ENCODE measurements around the gene OXCT1. TPM values are rescaled to one million over a fixed set of nuclear protein-coding genes. Genes with fewer than 3 reads are reported as not detected.

Gene OXCT1
- total RNA-seq, 1 donor from 2014 or later, result 39.9 TPM

- H3K4me1 Mint-ChIP-seq, result no peaks in the 10 kb centered on the region
- H3F3A ChIP-seq (ENCODE audit: low read depth), result no peaks in the 10 kb centered on the region
- no peaks in the 10 kb centered on the region for H3K9me3 Mint-ChIP-seq
- no peak overlapping the region for H3K27ac ChIP-seq
- no peak overlapping the region for H3K27ac Mint-ChIP-seq
- H3K9ac ChIP-seq, result no peak overlapping the region
- H4K20me1 ChIP-seq (ENCODE audit: low read depth), result no peaks in the 10 kb centered on the region
- H3K27me3 ChIP-seq, result no peaks in the 10 kb centered on the region
- no peaks in the 10 kb centered on the region for H3K9me3 ChIP-seq (ENCODE audit: low read depth)
- H3K4me2 ChIP-seq, result no peak overlapping the region
- H2AFZ ChIP-seq (replicated peaks), result no peak overlapping the region
- H3K36me3 Mint-ChIP-seq, result peaks cover 6% of the 10 kb centered on the region
- no peak for DNase-seq (ENCODE audit: low spot score)
- no peak for TF ChIP-seq EZH2 (IDR thresholded peaks at IDR 0.05)
- TF ChIP-seq CTCF (IDR thresholded peaks at IDR 0.05), result no peak
- no peak for TF ChIP-seq EZH2phosphoT487 (IDR thresholded peaks at IDR 0.05)
- H3K4me3 Mint-ChIP-seq, result no peak overlapping the region
- no peak overlapping the region for H3K4me3 ChIP-seq
- no peaks in the 10 kb centered on the region for H3K36me3 ChIP-seq
- H3K79me2 ChIP-seq (ENCODE audit: low read depth), result no peaks in the 10 kb centered on the region
- no peaks in the 10 kb centered on the region for H3K4me1 ChIP-seq
- no peaks in the 10 kb centered on the region for H3K27me3 Mint-ChIP-seq (ENCODE audit: insufficient read depth, low read depth)
Observed at GRCh38 chr5:41763081-41763480, 107.1 kb downstream of the OXCT1 start.

GRCh38 chr5:41762426-41762825, 107.8 kb downstream of the OXCT1 start:
- H3K36me3 ChIP-seq, result no peaks in the 10 kb centered on the region
- no peak overlapping the region for H2AFZ ChIP-seq (replicated peaks)
- H3K27ac Mint-ChIP-seq, result no peak overlapping the region
- H3K4me3 Mint-ChIP-seq, result no peak overlapping the region
- peaks cover 2% of the 10 kb centered on the region for H3K4me1 ChIP-seq
- H3K36me3 Mint-ChIP-seq, result peaks cover 12% of the 10 kb centered on the region
- no peak overlapping the region for H3K4me2 ChIP-seq
- no peaks in the 10 kb centered on the region for H4K20me1 ChIP-seq (ENCODE audit: low read depth)
- no peaks in the 10 kb centered on the region for H3K27me3 Mint-ChIP-seq (ENCODE audit: insufficient read depth, low read depth)
- H3F3A ChIP-seq (ENCODE audit: low read depth), result no peaks in the 10 kb centered on the region
- no peak overlapping the region for H3K9ac ChIP-seq
- H3K4me3 ChIP-seq, result no peak overlapping the region
- DNase-seq (ENCODE audit: low spot score), result no peak
- H3K4me1 Mint-ChIP-seq, result no peaks in the 10 kb centered on the region
- H3K9me3 Mint-ChIP-seq, result no peaks in the 10 kb centered on the region
- H3K27me3 ChIP-seq, result no peaks in the 10 kb centered on the region
- H3K79me2 ChIP-seq (ENCODE audit: low read depth), result no peaks in the 10 kb centered on the region
- H3K27ac ChIP-seq, result no peak overlapping the region
- TF ChIP-seq EZH2phosphoT487 (IDR thresholded peaks at IDR 0.05), result no peak
- no peak for TF ChIP-seq CTCF (IDR thresholded peaks at IDR 0.05)
- no peak for TF ChIP-seq EZH2 (IDR thresholded peaks at IDR 0.05)
- H3K9me3 ChIP-seq (ENCODE audit: low read depth), result no peaks in the 10 kb centered on the region

GRCh38 chr5:41761663-41762062, 108.6 kb downstream of the OXCT1 start:
- H3K4me1 ChIP-seq, result peaks cover 9% of the 10 kb centered on the region
- no peaks in the 10 kb centered on the region for H3F3A ChIP-seq (ENCODE audit: low read depth)
- no peaks in the 10 kb centered on the region for H3K9me3 Mint-ChIP-seq
- H3K27ac Mint-ChIP-seq, result no peak overlapping the region
- H4K20me1 ChIP-seq (ENCODE audit: low read depth), result no peaks in the 10 kb centered on the region
- no peaks in the 10 kb centered on the region for H3K36me3 ChIP-seq
- H3K4me3 Mint-ChIP-seq, result no peak overlapping the region
- no peak overlapping the region for H3K9ac ChIP-seq
- H3K4me3 ChIP-seq, result no peak overlapping the region
- no peak for TF ChIP-seq EZH2phosphoT487 (IDR thresholded peaks at IDR 0.05)
- no peak for TF ChIP-seq EZH2 (IDR thresholded peaks at IDR 0.05)
- no peak for TF ChIP-seq CTCF (IDR thresholded peaks at IDR 0.05)
- no peaks in the 10 kb centered on the region for H3K79me2 ChIP-seq (ENCODE audit: low read depth)
- H3K9me3 ChIP-seq (ENCODE audit: low read depth), result no peaks in the 10 kb centered on the region
- H3K27ac ChIP-seq, result no peak overlapping the region
- H3K27me3 Mint-ChIP-seq (ENCODE audit: insufficient read depth, low read depth), result no peaks in the 10 kb centered on the region
- peaks cover 15% of the 10 kb centered on the region for H3K36me3 Mint-ChIP-seq
- no peaks in the 10 kb centered on the region for H3K27me3 ChIP-seq
- no peak for DNase-seq (ENCODE audit: low spot score)
- H3K4me1 Mint-ChIP-seq, result no peaks in the 10 kb centered on the region
- no peak overlapping the region for H3K4me2 ChIP-seq
- no peak overlapping the region for H2AFZ ChIP-seq (replicated peaks)
